ENCODE data around the gene PRPF38B. TPM values are rescaled to one million over a fixed set of nuclear protein-coding genes. Genes with fewer than 3 reads are reported as not detected.

The PRPF38B gene
- total and polyA plus RNA-seq, 9 of the 15 experiments (the other 6 are each of a cell fraction or from before 2014, with no cell fraction given) = 25.3 to 85.5 (median 66.4) TPM

GRCh38 chr1:108692724-108693655 lies 880 bp downstream of the PRPF38B start (continued):
- TF ChIP-seq JUN (IDR thresholded peaks at IDR 0.05; ENCODE audit: borderline replicate concordance, low read depth, low read length) = no peak
- TF ChIP-seq JUN (CRISPR knock-in tag; IDR thresholded peaks at IDR 0.05; ENCODE audit: borderline replicate concordance) = no peak
- no peak for TF ChIP-seq HMG20A (CRISPR knock-in tag; conservative IDR thresholded peaks at IDR 0.05)
- TF ChIP-seq CREB1 (IDR thresholded peaks at IDR 0.05) = no peak
- TF ChIP-seq CREB1 (CRISPR knock-in tag; IDR thresholded peaks at IDR 0.05) = 0 out of 2 replicates have a peak, but pooled peaks have one; percentile 18
- TF ChIP-seq POLR2A (conservative IDR thresholded peaks at IDR 0.05) = no peak
- no peak for TF ChIP-seq RBM14 (IDR thresholded peaks at IDR 0.05; ENCODE audit: borderline replicate concordance, insufficient read depth, low read depth, low read length)
- TF ChIP-seq ZBTB12 (CRISPR knock-in tag; IDR thresholded peaks at IDR 0.05) = no peak
- TF ChIP-seq PCBP1 (IDR thresholded peaks at IDR 0.05; ENCODE audit: low read depth, low read length, poor library complexity, severe bottlenecking) = no peak
- TF ChIP-seq REST (IDR thresholded peaks at IDR 0.05; ENCODE audit: borderline replicate concordance) = no peak
- no peak for TF ChIP-seq REST (CRISPR knock-in tag; IDR thresholded peaks at IDR 0.05; ENCODE audit: low read depth)
- TF ChIP-seq ZNF175 (CRISPR knock-in tag; IDR thresholded peaks at IDR 0.05; ENCODE audit: low read depth) = no peak
- TF ChIP-seq ZNF316 (IDR thresholded peaks at IDR 0.05) = 0 out of 2 replicates have a peak, but pooled peaks have one; percentile 0
- 0 out of 2 replicates have a peak, but pooled peaks have one; percentile 6 for TF ChIP-seq ETV1 (tag; conservative IDR thresholded peaks at IDR 0.05; ENCODE audit: low read depth)
- no peak for TF ChIP-seq PKNOX1 (IDR thresholded peaks at IDR 0.05)
- TF ChIP-seq ZBTB34 (CRISPR knock-in tag; IDR thresholded peaks at IDR 0.05) = no peak

Data from K562 (cell line).